Measurements from ENCODE around the gene TCAP. TPM values are rescaled to one million over a fixed set of nuclear protein-coding genes. Genes with fewer than 3 reads are reported as not detected.
A peak's percentile ranks its signal among the peaks of the same experiment; 100 is the strongest.

The TCAP gene
- total and polyA plus RNA-seq, 9 donors = 0.24 to 1.9 (median 1.3) TPM

- Histone ChIP-seq H3K9me3 (no peaks in the 10 kb centered on the region), H3K36me3 (no peaks in the 10 kb centered on the region), H3K4me1 (ENCODE audit: insufficient read depth) (peaks cover 11% of the 10 kb centered on the region), H3K27me3 (no peaks in the 10 kb centered on the region), H3K4me3 (no peak overlapping the region), H3K27ac (no peak overlapping the region)
- TF ChIP-seq EP300 (IDR thresholded peaks at IDR 0.05) = no peak
- TF ChIP-seq POLR2A (IDR thresholded peaks at IDR 0.05) = no peak
- TF ChIP-seq CTCF (IDR thresholded peaks at IDR 0.05) = no peak
- WGBS, 3 donors = 86 to 92% (median 91%) methylated on average over 2 of the region's 2 CpGs
- intact Hi-C loops (cut with DNase I) = no loop called here
- DNase-seq = no peak
These were observed 10.0 kb upstream of the TCAP start for GRCh38 chr17:39655105-39655504.

- no peak for DNase-seq
- Histone ChIP-seq H3K9me3 (no peaks in the 10 kb centered on the region), H3K36me3 (no peaks in the 10 kb centered on the region), H3K27ac (no peak overlapping the region), H3K4me1 (ENCODE audit: insufficient read depth) (peaks cover 3% of the 10 kb centered on the region), H3K4me3 (no peak overlapping the region), H3K27me3 (no peaks in the 10 kb centered on the region)
- intact Hi-C loops (cut with DNase I) = no loop called here
- WGBS, 3 donors = 95 to 96% (median 96%) methylated on average over 11 of the region's 11 CpGs
- TF ChIP-seq POLR2A (IDR thresholded peaks at IDR 0.05) (no peak), CTCF (IDR thresholded peaks at IDR 0.05) (no peak)
These were observed 6.8 kb upstream of the TCAP start for GRCh38 chr17:39658346-39658745.

- Histone ChIP-seq H3K9me3 (no peaks in the 10 kb centered on the region), H3K27me3 (no peaks in the 10 kb centered on the region), H3K27ac (peak overlapping the region in 1 of 2 donors; percentile 48), H3K4me3 (no peak overlapping the region), H3K4me1 (ENCODE audit: insufficient read depth) (peaks cover 3% of the 10 kb centered on the region), H3K36me3 (no peaks in the 10 kb centered on the region)
- 78 to 87% (median 87%) methylated on average over 3 of the region's 3 CpGs for WGBS, 3 donors
- TF ChIP-seq POLR2A (IDR thresholded peaks at IDR 0.05) = no peak
- TF ChIP-seq EP300 (IDR thresholded peaks at IDR 0.05) = no peak
- TF ChIP-seq CTCF (IDR thresholded peaks at IDR 0.05) = no peak
- intact Hi-C loops (cut with DNase I) = no loop called here
- DNase-seq = no peak
These were observed 6.4 kb upstream of the TCAP start for GRCh38 chr17:39658760-39659159.

GRCh38 chr17:39659279-39660010 is 5.7 kb upstream of the TCAP start:
- TF ChIP-seq CTCF (IDR thresholded peaks at IDR 0.05) (no peak), POLR2A (IDR thresholded peaks at IDR 0.05) (no peak), EP300 (IDR thresholded peaks at IDR 0.05) (no peak)
- Histone ChIP-seq H3K27ac (peak overlapping the region in 1 of 2 donors; percentile 48), H3K9me3 (no peaks in the 10 kb centered on the region), H3K4me1 (ENCODE audit: insufficient read depth) (peaks cover 3% of the 10 kb centered on the region), H3K36me3 (no peaks in the 10 kb centered on the region), H3K4me3 (no peak overlapping the region), H3K27me3 (no peaks in the 10 kb centered on the region)
- intact Hi-C loops (cut with DNase I) = no loop called here
- DNase-seq = peak in 2 of 5 donors; percentile 53 to 67
- WGBS, 3 donors = 28 to 40% (median 38%) methylated on average over 15 of the region's 15 CpGs
